ENCODE measurements around the gene BRIX1.

BRIX1 gene

GRCh38 chr5:34895641-34896419, 19.7 kb upstream of the BRIX1 start:
- FAIRE-seq (no peak), DNase-seq (ENCODE audit: insufficient read length, low spot score) (no peak)
- no peak for TF ChIP-seq CTCF (IDR thresholded peaks at IDR 0.05; ENCODE audit: insufficient read depth, missing control alignments)

- no peak for TF ChIP-seq CTCF (IDR thresholded peaks at IDR 0.05; ENCODE audit: insufficient read depth, missing control alignments)
Measured at GRCh38 chr5:34897646-34898045, 17.9 kb upstream of the BRIX1 start.

GRCh38 chr5:34898258-34898895, 17.1 kb upstream of the BRIX1 start:
- DNase-seq (ENCODE audit: insufficient read length, low spot score) (peak; percentile 17), FAIRE-seq (peak; percentile 51)
- TF ChIP-seq CTCF (IDR thresholded peaks at IDR 0.05; ENCODE audit: insufficient read depth, missing control alignments), result peak; percentile 89

More at GRCh38 chr5:34897646-34898045, 17.9 kb upstream of the BRIX1 start:
- DNase-seq (ENCODE audit: insufficient read length, low spot score) (no peak), FAIRE-seq (no peak)

- DNase-seq (ENCODE audit: insufficient read length, low spot score), result no peak
- no peak for FAIRE-seq
- TF ChIP-seq CTCF (IDR thresholded peaks at IDR 0.05; ENCODE audit: insufficient read depth, missing control alignments), result no peak
Measured at GRCh38 chr5:34899066-34899465, 16.4 kb upstream of the BRIX1 start.

GRCh38 chr5:34900652-34901051, 14.9 kb upstream of the BRIX1 start:
- no peak for TF ChIP-seq CTCF (IDR thresholded peaks at IDR 0.05; ENCODE audit: insufficient read depth, missing control alignments)
- DNase-seq (ENCODE audit: insufficient read length, low spot score) (no peak), FAIRE-seq (no peak)

GRCh38 chr5:34903260-34903659, 12.3 kb upstream of the BRIX1 start:
- DNase-seq (ENCODE audit: insufficient read length, low spot score), result no peak
- FAIRE-seq, result no peak
- TF ChIP-seq CTCF (IDR thresholded peaks at IDR 0.05; ENCODE audit: insufficient read depth, missing control alignments), result no peak

- DNase-seq (ENCODE audit: insufficient read length, low spot score) (no peak), FAIRE-seq (no peak)
- TF ChIP-seq CTCF (IDR thresholded peaks at IDR 0.05; ENCODE audit: insufficient read depth, missing control alignments), result peak; percentile 37
Measured at GRCh38 chr5:34905564-34905963, 9.9 kb upstream of the BRIX1 start.

Data from D721Med (cell line).